ENCODE results near the gene IFITM5.
A peak's percentile ranks its signal among the peaks of the same experiment; 100 is the strongest.

IFITM5 gene

DNA sequence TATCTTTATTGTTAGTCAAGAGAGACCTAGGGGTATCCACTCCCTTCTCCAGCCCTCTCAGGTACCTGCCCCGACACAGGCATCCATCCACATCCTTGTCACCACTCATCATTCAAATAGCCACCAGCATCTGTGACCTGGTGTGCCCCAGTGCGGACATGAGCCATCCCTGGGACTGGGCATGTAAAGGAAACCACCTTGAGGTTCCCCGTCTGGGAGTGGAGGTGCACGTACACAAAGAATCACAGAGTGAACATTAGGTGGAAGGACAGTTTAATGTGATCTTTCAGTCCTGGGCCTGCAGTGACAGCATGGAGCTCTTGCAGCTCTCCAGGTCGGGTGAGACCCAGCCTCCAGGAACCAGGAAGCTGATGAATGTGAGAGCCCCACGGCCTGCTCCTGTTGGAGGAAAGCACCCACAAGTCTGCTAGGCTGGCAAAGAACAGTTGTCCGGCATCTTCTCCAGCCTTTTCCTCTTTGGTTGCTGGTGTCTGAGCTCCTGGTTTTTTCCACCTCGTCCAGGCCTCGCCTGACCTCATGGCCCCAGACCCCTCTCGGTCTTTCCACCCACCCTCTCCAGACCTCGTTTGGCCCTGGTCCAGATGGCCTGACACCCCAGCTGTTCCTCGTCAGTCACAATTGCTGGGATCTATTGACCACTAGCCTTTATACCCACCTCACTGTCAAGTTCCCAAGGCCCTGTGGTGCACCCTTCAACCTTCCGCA is 46.0 kb downstream of the IFITM5 start:
- DNase-seq (ENCODE audit: low read depth), result no peak
- H3K4me3 ChIP-seq (ENCODE audit: low read depth, low read length), result no peak overlapping the region
- TF ChIP-seq POLR2A (IDR thresholded peaks at IDR 0.05; ENCODE audit: extremely low read depth, insufficient read length) (no peak), CTCF (IDR thresholded peaks at IDR 0.05; ENCODE audit: low read depth, low read length) (no peak), MYC (IDR thresholded peaks at IDR 0.05; ENCODE audit: low read depth, low read length) (no peak)
- TF ChIP-seq, protein P1, sequence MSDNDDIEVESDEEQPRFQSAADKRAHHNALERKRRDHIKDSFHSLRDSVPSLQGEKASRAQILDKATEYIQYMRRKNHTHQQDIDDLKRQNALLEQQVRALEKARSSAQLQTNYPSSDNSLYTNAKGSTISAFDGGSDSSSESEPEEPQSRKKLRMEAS (IDR thresholded peaks at IDR 0.05; ENCODE audit: low read depth, low read length), result no peak

GRCh38 chr11:252666-253065 is 46.7 kb downstream of the IFITM5 start:
- TF ChIP-seq CTCF (IDR thresholded peaks at IDR 0.05; ENCODE audit: low read depth, low read length) (no peak), MYC (IDR thresholded peaks at IDR 0.05; ENCODE audit: low read depth, low read length) (no peak), POLR2A (IDR thresholded peaks at IDR 0.05; ENCODE audit: extremely low read depth, insufficient read length) (no peak)
- TF ChIP-seq, protein P1 (IDR thresholded peaks at IDR 0.05; ENCODE audit: low read depth, low read length), result no peak
- DNase-seq (ENCODE audit: low read depth), result no peak
- no peak overlapping the region for H3K4me3 ChIP-seq (ENCODE audit: low read depth, low read length)

GRCh38 chr11:251550-251949 is 47.8 kb downstream of the IFITM5 start:
- no peak for TF ChIP-seq POLR2A (IDR thresholded peaks at IDR 0.05; ENCODE audit: extremely low read depth, insufficient read length)
- no peak for TF ChIP-seq CTCF (IDR thresholded peaks at IDR 0.05; ENCODE audit: low read depth, low read length)
- TF ChIP-seq, protein P1 (IDR thresholded peaks at IDR 0.05; ENCODE audit: low read depth, low read length), result no peak
- TF ChIP-seq MYC (IDR thresholded peaks at IDR 0.05; ENCODE audit: low read depth, low read length), result no peak
- H3K4me3 ChIP-seq (ENCODE audit: low read depth, low read length), result no peak overlapping the region
- peak; percentile 24 for DNase-seq (ENCODE audit: low read depth)

DNA sequence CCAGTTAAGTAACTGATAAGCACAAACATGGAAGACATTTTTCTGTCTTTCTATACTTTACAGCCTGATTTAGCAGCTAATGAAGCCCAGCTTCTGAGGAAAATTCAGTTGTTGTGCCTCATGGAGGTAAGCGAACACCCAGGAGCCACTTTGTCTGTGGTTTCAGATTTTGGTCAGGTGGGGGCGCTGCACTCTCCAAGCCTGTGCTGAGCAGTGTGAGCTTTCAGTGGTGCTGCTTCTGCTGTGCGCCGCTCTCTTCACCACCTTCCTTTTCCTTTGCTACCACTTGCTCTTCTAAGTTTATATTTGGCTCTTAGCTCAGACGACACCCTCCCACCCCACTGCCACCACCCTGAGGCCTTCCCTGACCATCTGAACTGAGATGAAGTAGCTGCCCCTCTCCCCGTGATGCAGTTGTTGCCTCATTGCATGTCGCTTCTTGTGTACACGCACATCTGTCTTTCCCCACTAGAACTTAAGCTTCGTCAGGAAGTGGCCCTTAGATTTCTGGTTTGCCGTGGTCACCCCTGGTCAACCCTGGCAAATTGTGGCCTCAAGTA is 48.5 kb downstream of the IFITM5 start:
- no peak for TF ChIP-seq POLR2A (IDR thresholded peaks at IDR 0.05; ENCODE audit: extremely low read depth, insufficient read length)
- TF ChIP-seq, protein P1 (IDR thresholded peaks at IDR 0.05; ENCODE audit: low read depth, low read length), result peak; percentile 52
- peak; percentile 62 for TF ChIP-seq CTCF (IDR thresholded peaks at IDR 0.05; ENCODE audit: low read depth, low read length)
- TF ChIP-seq MYC (IDR thresholded peaks at IDR 0.05; ENCODE audit: low read depth, low read length), result peak; percentile 54; the same call in 1 of the 2 replicates
- peak; percentile 72 for DNase-seq (ENCODE audit: low read depth)
- H3K4me3 ChIP-seq (ENCODE audit: low read depth, low read length), result no peak overlapping the region

GRCh38 chr11:250274-250673 is 49.1 kb downstream of the IFITM5 start:
- no peak for TF ChIP-seq CTCF (IDR thresholded peaks at IDR 0.05; ENCODE audit: low read depth, low read length)
- TF ChIP-seq POLR2A (IDR thresholded peaks at IDR 0.05; ENCODE audit: extremely low read depth, insufficient read length), result no peak
- TF ChIP-seq, protein P1 (IDR thresholded peaks at IDR 0.05; ENCODE audit: low read depth, low read length), result no peak
- TF ChIP-seq MYC (IDR thresholded peaks at IDR 0.05; ENCODE audit: low read depth, low read length), result no peak
- H3K4me3 ChIP-seq (ENCODE audit: low read depth, low read length), result no peak overlapping the region
- no peak for DNase-seq (ENCODE audit: low read depth)
